Measurements from ENCODE around the gene MFAP4.

The MFAP4 gene

DNA sequence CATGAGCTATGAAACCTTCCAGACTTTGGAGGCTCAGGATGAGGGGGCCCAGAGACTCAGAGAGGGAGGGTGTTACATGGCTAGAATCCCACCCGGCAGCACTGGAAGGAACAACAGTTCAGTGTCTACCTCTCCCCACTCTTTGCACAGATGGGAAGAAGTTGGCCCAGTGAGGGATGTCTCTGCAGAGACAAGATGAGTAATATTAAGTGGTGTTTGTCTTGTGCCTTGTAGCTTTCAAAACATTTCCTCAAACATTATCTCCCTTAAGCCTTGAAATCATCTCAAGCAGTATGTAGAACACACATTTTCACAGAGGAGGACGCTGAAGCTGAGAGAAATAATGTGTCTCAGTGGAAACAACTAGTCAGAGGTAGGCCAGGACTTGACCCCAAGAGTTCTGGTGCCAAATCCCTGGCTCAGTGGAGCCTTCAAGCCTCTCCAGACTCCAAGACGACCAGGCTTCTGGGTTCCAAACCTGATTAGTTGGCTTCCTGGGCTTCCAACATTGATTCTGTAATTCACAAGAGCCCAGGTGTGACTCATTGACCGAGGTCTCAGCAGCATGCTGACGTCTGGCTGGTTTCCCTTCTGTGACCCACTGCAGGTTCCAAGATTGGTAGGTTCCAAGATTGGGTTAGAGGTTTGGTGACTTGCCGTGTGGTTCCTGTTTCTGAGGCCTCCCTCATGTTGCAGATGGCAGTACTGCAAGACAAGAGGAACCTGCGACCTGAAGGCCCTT, 31.4 kb upstream of the MFAP4 start:
- no peak for TF ChIP-seq Cebpa-rat (IDR thresholded peaks at IDR 0.05)
- Histone ChIP-seq H3K4me1 (no peaks in the 10 kb centered on the region), H3K9ac (no peak overlapping the region), H3K27ac (no peak overlapping the region), H4K20me1 (no peaks in the 10 kb centered on the region), H3K4me2 (no peak overlapping the region), H3K36me3 (no peaks in the 10 kb centered on the region), H3K4me3 (no peak overlapping the region), H3K9me3 (no peaks in the 10 kb centered on the region), H3K27me3 (no peaks in the 10 kb centered on the region)

DNA sequence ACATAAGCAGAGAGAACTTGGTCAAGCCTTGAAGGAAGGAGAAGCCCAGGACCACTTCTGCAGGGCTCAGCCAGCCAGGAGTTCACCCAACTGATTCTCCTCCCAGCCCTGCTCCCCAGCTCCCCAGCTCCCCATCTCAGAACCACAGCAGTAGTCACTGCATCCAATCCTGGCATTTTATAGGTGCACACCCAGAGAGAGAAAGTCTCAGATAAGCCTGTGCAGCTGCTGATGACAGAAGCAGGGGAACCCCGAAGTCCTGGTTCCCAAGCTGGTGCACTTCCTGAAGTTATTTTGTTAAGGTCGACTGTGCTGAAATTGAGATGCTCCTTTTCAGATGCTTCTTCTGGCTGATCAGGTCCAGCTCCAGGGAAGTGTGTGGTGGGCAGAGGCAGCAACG, 30.6 kb upstream of the MFAP4 start:
- Histone ChIP-seq H3K36me3 (no peaks in the 10 kb centered on the region), H3K4me3 (no peak overlapping the region), H3K4me2 (no peak overlapping the region), H3K9ac (no peak overlapping the region), H4K20me1 (no peaks in the 10 kb centered on the region), H3K27me3 (no peaks in the 10 kb centered on the region), H3K27ac (no peak overlapping the region), H3K4me1 (no peaks in the 10 kb centered on the region), H3K9me3 (no peaks in the 10 kb centered on the region)
- TF ChIP-seq Cebpa-rat (IDR thresholded peaks at IDR 0.05): no peak

DNA sequence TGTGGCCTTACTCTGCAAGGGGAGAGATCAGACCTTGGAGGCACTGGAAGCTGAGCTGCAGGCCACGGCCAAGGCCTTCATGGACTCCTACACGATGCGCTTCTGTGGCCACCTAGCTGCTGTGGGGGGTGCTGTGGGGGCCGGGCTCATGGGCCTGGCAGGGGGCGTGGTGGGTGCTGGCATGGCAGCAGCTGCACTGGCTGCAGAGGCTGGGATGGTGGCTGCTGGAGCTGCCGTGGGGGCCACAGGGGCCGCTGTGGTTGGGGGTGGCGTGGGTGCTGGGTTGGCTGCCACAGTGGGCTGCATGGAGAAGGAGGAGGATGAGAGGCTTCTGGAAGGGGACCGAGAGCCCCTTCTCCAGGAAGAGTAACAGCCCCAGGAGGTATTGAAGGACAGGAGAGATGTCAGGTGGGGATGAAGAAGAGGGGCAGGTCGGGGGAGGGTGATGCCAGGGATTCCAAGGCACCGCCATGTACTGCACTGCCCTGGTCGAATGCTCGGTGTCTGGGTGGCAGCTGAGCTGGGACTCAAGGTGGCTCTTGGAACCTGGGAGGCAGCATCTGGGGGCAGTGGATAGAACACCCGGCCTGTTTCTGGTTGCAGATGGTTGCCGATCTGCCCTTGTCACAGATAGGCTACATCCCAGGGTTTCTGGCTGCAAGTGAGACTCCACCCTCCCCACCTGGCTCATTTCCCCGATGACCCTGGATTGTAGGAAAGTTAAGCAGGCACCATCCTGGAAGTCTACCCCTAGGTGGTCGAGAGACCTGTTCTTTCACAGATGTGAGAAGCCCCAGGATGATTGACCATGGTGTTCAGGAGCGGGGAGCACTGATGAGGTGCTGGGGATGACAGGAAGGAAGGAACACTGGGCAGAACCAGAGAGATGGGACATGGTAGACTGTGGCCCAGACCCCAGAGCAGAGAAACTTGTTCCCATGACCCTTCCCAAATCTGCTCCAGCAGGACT, 29.1 kb upstream of the MFAP4 start:
- no peaks in the 10 kb centered on the region for H3K9me3 ChIP-seq
- H3K36me3 ChIP-seq: no peaks in the 10 kb centered on the region
- H3K4me2 ChIP-seq: no peak overlapping the region
- no peaks in the 10 kb centered on the region for H3K27me3 ChIP-seq
- TF ChIP-seq Cebpa-rat (IDR thresholded peaks at IDR 0.05): no peak
- no peaks in the 10 kb centered on the region for H4K20me1 ChIP-seq
- no peak overlapping the region for H3K27ac ChIP-seq
- no peak overlapping the region for H3K4me3 ChIP-seq
- no peak overlapping the region for H3K9ac ChIP-seq
- no peaks in the 10 kb centered on the region for H3K4me1 ChIP-seq

DNA sequence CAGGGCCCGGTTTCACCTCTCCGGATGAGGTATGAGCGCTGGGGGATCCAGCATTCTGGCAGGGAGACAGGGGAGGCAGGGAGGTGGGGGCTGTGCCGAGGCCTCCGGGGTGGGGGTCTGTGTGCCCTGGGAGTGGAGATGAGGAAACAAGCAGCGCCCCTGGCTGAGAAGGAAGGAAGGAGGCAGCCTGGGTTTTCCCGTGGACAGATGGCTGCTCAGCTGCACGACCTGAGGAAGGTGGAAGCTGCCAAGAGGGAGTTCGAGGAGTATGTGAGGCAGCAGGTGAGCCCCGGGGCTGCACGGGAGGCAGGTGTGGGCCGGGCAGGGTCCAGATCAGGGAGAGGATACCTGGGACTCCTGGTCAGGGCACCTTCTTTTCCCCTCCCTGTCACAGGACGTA, 28.3 kb upstream of the MFAP4 start:
- no peaks in the 10 kb centered on the region for H3K9me3 ChIP-seq
- H3K9ac ChIP-seq: no peak overlapping the region
- H3K36me3 ChIP-seq: no peaks in the 10 kb centered on the region
- no peak overlapping the region for H3K27ac ChIP-seq
- H3K27me3 ChIP-seq: no peaks in the 10 kb centered on the region
- no peak overlapping the region for H3K4me2 ChIP-seq
- H4K20me1 ChIP-seq: no peaks in the 10 kb centered on the region
- H3K4me3 ChIP-seq: no peak overlapping the region
- TF ChIP-seq Cebpa-rat (IDR thresholded peaks at IDR 0.05): no peak
- no peaks in the 10 kb centered on the region for H3K4me1 ChIP-seq

DNA sequence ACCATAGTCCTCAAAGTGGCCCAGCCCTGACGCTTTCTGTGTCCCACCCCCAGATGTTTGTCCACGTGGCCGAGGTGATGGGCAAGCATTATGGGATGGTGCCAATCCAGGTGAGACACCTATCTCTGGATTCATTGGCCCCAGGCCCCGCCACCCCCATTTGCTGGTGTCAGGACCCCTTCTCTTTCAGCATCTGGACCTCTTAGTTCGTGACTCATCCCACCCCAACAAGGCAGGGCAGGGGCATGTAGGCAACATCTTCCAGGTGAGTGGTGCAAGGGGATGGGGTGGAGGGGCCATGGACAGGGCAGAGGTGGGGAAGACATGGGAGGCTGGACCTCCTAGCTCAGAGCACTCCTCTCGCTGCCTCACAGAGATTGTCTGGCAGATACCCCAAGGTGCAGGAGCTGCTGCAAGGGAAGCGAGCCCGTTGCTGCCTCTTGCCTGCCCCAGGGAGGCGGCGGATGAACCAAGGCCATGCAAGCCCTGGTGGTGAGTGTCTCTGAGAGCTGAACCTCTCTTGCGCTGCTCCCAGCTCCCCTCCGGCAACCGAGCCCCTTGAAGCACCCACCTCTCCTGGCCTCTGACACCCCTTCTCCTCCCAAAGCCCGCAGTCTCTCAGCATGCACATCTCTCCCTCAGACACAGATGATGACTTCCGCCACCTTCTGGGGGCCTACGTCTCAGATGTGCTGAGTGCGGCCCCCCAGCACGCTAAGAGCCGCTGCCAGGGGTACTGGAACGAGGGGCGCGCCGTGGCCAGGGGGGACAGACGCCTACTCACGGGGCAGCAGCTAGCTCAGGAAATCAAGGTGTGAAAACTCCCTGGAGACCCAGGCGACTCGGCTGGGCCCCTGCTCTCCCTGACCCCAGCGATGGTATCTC, 27.6 kb upstream of the MFAP4 start:
- H3K4me2 ChIP-seq: no peak overlapping the region
- H3K36me3 ChIP-seq: no peaks in the 10 kb centered on the region
- no peaks in the 10 kb centered on the region for H3K4me1 ChIP-seq
- TF ChIP-seq Cebpa-rat (IDR thresholded peaks at IDR 0.05): no peak
- H4K20me1 ChIP-seq: no peaks in the 10 kb centered on the region
- H3K4me3 ChIP-seq: no peak overlapping the region
- H3K9ac ChIP-seq: no peak overlapping the region
- H3K27me3 ChIP-seq: no peaks in the 10 kb centered on the region
- no peak overlapping the region for H3K27ac ChIP-seq
- no peaks in the 10 kb centered on the region for H3K9me3 ChIP-seq

DNA sequence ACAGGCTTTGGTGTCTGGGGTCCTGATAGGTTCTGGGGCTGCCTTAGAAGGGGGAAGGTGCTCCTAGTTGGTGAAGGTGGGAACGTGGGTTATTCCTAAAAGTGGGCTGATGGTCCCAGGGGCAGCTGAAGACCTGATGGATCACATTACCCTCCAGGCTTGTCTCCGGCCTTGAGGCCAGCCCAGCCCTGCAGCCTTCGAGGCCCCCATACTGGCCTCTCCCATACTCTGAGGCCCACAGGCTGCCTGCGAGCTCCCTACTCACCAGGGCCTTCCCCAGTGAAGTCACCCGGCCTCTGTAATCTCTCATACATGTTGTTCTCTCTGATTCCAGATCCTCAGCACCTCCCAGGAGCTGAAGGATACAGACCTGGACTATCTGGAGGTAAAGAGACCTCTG, 26.8 kb upstream of the MFAP4 start:
- Histone ChIP-seq H3K27ac (no peak overlapping the region), H3K27me3 (no peaks in the 10 kb centered on the region)
- no peak for TF ChIP-seq Cebpa-rat (IDR thresholded peaks at IDR 0.05)

DNA sequence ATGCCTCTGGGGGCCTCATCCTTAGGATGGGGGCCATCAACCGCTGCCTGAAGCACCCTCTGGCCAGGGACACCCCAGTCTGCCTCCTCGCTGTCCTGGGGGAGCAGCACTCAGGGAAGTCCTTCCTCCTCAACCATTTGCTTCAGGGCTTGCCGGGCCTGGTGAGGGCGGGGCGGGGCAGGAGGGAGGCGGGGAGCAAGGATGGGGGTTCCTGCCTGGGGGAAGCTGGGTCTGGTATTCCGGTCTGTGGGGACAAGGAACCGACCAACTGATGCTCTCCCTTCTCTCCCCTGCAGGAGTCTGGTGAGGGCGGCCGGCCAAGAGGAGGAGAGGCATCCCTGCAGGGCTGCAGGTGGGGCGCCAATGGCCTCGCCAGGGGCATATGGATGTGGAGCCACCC, 26.0 kb upstream of the MFAP4 start:
- Histone ChIP-seq H3K9ac (no peak overlapping the region), H3K4me2 (no peak overlapping the region), H3K27me3 (no peaks in the 10 kb centered on the region), H3K4me3 (no peak overlapping the region), H4K20me1 (no peaks in the 10 kb centered on the region), H3K4me1 (no peaks in the 10 kb centered on the region), H3K9me3 (no peaks in the 10 kb centered on the region), H3K36me3 (no peaks in the 10 kb centered on the region), H3K27ac (no peak overlapping the region)
- no peak for TF ChIP-seq Cebpa-rat (IDR thresholded peaks at IDR 0.05)

More for the DNA sequence above, 26.8 kb upstream of the MFAP4 start:
- Histone ChIP-seq H3K36me3 (no peaks in the 10 kb centered on the region), H4K20me1 (no peaks in the 10 kb centered on the region), H3K9ac (no peak overlapping the region), H3K4me2 (no peak overlapping the region), H3K4me3 (no peak overlapping the region), H3K4me1 (no peaks in the 10 kb centered on the region), H3K9me3 (no peaks in the 10 kb centered on the region)

DNA sequence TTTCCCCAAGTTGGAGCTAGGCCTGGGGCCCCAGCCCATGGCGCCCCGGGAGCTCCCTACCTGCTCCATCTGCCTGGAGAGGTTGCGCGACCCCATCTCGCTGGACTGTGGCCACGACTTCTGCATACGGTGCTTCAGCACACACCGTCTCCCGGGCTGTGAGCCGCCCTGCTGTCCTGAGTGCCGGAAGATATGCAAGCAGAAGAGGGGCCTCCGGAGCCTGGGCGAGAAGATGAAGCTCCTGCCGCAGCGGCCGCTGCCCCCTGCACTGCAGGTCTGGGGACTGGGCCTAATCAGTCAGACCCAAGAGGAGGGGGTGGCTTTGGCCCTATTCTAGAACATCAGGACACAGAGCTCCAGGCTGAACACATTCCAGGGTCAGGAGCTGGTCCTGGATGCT, 25.5 kb upstream of the MFAP4 start:
- no peaks in the 10 kb centered on the region for H3K36me3 ChIP-seq
- H3K27ac ChIP-seq: no peak overlapping the region
- H3K4me1 ChIP-seq: no peaks in the 10 kb centered on the region
- no peak overlapping the region for H3K4me3 ChIP-seq
- H4K20me1 ChIP-seq: no peaks in the 10 kb centered on the region
- H3K4me2 ChIP-seq: no peak overlapping the region
- H3K27me3 ChIP-seq: no peaks in the 10 kb centered on the region
- H3K9me3 ChIP-seq: no peaks in the 10 kb centered on the region
- no peak for TF ChIP-seq Cebpa-rat (IDR thresholded peaks at IDR 0.05)
- H3K9ac ChIP-seq: no peak overlapping the region

DNA sequence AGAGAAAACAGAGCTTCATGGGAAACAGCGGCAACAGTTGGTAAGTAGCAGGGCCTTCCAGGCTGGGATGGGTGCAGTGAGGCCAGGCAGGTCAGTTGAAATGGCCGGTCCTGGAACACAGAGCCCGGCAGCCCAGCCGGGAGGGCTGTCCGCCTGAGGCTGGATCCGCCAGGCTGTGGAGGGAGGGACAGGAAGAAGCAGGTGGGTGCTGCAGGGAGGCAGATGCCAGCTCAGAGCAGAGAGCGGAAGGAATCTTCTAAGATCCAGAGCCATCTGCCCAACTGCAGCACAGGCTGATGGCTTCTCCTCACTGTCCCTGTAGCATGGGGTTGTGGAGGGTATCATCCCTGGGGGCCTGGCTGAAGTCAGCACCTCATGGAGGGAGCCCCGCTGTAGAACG, 24.6 kb upstream of the MFAP4 start:
- no peak overlapping the region for H3K27ac ChIP-seq

More for the DNA sequence above, 24.6 kb upstream of the MFAP4 start:
- Histone ChIP-seq H3K4me1 (no peaks in the 10 kb centered on the region), H3K27me3 (no peaks in the 10 kb centered on the region), H3K9me3 (no peaks in the 10 kb centered on the region), H3K36me3 (no peaks in the 10 kb centered on the region), H3K4me2 (no peak overlapping the region), H3K9ac (no peak overlapping the region), H4K20me1 (no peaks in the 10 kb centered on the region), H3K4me3 (no peak overlapping the region)
- no peak for TF ChIP-seq Cebpa-rat (IDR thresholded peaks at IDR 0.05)
